T-helper 22 cell (primary cell): ENCODE data around the gene SCN4B.

ENCODE experiments used
- DNase-seq: peaks from one replicate; pipeline ENCODE4 v3.0.0-alpha.2; 2020; ENCODE audit warnings: low read depth

The SCN4B gene

GRCh38 chr11:118152020-118152551 lies 537 bp downstream of the SCN4B start:
- DNase-seq, result no peak

DNA sequence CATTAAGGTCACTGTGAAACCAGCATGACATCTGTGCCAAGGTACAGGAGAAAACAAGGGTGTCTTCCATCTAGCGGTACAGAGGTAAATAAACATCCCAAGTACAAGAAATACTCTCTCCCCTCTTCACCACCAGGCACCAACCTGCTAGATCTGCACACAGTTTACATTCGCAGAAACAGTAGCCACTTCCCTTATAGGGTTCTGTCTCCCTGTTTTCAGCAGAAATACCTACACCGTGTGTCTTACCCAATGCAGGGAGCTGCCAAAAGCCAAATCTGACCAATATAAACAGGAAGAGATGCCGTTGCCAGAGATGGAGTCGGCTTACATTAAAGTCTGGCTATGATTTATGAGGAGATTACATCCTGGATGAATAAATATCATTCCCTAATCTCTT lies 1.2 kb downstream of the SCN4B start:
- no peak for DNase-seq

GRCh38 chr11:118149493-118149892 lies 3.1 kb downstream of the SCN4B start:
- DNase-seq, result no peak

GRCh38 chr11:118148856-118149255 lies 3.8 kb downstream of the SCN4B start:
- DNase-seq, result no peak

GRCh38 chr11:118148240-118148639 lies 4.4 kb downstream of the SCN4B start:
- no peak for DNase-seq

DNA sequence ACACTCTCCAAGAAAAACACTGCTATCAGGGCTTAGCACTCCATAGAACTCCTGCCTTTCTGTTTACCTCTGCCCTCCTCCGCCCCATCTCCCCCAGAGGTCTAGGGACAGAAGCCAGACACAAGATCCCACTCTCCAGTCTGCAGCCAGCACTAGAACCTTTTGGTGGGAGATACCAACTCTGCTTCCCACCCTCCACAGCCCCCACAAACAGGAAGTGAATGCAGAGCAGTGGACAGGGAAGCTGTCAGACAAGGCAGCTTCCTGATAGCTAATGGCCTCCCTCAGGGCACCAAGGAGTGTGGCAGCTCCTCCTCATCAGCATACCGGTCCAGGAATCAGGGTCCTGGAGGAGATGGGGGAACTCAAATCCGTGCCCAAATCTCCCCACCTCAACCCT lies 5.1 kb downstream of the SCN4B start:
- no peak for DNase-seq

- DNase-seq, result no peak
These were observed 6.1 kb downstream of the SCN4B start for GRCh38 chr11:118146554-118146953.

- peak; percentile 83 for DNase-seq
These were observed 7.1 kb downstream of the SCN4B start for GRCh38 chr11:118145285-118146227.

DNA sequence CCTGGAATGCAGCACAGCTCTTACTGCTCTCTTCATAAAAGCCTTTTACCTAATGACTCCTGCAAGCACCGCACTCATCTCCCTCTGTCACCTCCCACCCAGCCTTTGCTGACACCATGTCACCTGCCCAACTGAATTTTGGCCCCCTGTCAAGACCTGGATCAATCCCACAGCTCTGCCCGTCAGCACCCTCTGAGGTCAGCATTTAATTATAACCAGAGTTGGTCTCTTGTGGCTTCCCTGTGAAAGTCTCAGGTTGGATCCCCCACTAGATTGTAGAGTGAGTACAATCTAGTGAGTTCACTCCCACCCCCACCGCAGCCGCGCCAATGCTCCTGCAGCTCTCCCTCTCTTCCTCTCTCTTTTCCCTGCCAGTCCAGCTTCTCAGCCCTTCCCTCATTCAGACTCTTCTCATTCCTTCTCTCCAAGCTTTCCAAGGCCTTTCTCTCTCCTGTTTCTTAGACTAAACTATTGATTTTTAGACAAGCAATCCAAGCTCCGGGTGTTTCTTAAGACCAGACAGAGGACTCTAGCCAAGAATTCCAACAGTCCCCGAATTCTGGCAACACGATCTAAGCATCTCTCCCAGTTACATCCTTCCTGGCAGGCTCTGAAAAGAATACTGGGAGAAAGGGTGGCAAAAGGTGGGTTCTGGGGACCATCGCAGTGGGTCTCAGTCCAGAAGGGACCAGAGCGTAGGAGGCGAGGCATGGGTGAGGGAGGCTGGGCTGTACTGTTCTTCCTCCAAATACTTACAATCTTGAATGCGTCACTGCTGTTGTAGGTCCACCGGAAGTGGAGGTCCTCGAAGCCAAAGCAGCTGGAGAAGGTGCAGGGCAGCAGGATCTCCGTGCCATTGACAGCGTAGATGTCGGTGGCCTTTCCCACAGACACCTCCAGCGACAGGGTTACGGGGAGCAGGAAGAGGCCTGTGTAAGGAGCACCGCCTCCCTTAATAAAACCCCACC lies 8.0 kb downstream of the SCN4B start:
- DNase-seq, result no peak

GRCh38 chr11:118143661-118144185 lies 8.9 kb downstream of the SCN4B start:
- no peak for DNase-seq

DNA sequence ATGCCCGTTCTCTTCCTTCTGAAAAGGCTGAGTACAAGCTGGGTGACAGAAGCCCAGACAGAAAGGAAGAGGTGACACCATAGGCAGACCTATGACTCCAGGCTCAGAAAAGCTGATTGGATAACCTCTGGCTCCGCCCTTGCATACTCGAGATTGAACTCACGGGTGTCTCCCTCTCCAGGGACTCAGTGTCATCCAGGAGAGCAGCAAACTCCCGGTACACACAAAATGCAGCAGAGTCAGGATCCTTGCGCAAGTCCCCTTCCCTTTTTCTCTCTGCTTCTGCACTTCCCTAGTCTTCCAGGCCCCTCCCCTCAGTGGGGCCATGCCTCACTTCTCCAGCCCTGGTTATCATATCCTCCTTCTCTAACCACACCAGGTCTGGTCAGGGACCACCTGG lies 9.8 kb downstream of the SCN4B start:
- DNase-seq, result no peak

DNA sequence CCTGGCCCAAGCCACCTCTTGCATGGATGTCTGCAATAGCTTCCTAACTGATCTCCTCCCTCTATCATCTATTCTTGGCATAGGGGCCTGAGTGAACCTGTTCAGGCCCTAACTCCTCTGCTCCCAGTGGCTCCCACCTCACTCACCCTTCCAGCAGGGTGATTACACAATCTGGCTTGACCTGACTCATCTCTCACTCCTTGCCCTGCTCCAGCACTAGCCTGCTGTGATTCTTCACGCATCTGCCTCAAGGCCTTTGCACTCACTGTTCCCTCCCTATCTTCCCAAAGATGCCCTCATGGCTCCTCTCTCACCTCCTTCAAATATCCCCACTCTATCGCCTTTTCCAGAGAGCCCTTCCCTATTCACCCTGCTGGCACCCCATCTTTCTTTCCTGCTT lies 10.5 kb downstream of the SCN4B start:
- DNase-seq, result no peak

- DNase-seq, result no peak
These were observed 13.0 kb downstream of the SCN4B start for GRCh38 chr11:118139578-118139977.

DNA sequence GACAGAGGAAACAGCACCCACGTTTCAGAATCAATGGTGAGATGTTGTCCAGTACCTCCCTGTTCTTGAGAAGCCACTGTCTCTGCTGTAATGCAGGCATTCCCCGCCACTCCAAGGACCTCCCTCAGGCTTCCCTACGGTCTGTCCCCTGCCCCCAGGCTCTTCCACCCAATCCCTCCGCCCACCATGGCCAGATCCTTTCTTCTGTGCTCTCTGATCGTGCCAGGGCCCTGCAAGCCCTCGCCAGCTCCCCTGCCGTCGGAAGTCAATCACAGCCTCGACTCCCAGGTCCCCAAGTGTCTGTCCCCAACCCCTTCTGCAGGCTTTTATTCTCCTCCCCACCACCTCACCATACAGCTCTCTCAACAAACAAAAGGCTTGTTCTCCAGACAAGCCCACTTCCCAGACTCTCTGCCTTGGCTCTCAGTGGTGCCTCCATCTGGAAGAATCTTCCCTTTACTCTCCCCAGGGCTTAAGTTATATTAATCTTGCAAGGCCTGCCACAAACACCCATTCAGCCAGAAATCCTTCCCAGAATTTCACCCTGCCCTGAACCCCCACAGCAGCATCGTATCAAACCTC lies 13.7 kb downstream of the SCN4B start:
- no peak for DNase-seq

DNA sequence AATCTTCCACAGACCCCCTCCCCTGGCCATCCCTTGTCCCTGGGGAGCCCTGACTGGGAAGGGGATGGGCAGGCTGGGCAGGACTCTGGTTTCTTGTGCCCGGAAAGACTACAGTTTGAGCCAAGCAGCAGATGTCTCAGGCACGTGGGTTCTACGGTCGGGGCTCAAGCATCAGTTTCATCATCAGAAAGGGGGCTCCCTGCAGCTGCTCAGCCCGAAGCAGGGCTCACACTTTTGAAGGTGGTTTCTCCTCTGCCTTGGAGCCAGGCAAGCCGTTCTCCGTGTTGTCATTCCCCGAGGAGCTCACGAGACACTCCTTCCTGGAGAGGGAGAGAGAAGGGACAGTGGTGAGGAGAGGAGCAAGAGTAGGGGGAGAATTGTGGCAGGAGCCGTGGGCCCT lies 15.8 kb downstream of the SCN4B start:
- DNase-seq, result no peak

GRCh38 chr11:118136341-118136740 lies 16.3 kb downstream of the SCN4B start:
- no peak for DNase-seq

- DNase-seq, result no peak
These were observed 16.8 kb downstream of the SCN4B start for GRCh38 chr11:118135796-118136165.

- DNase-seq, result no peak
These were observed 17.4 kb downstream of the SCN4B start for GRCh38 chr11:118135051-118135795.

- no peak for DNase-seq
These were observed 18.8 kb downstream of the SCN4B start for GRCh38 chr11:118133816-118134215.

DNA sequence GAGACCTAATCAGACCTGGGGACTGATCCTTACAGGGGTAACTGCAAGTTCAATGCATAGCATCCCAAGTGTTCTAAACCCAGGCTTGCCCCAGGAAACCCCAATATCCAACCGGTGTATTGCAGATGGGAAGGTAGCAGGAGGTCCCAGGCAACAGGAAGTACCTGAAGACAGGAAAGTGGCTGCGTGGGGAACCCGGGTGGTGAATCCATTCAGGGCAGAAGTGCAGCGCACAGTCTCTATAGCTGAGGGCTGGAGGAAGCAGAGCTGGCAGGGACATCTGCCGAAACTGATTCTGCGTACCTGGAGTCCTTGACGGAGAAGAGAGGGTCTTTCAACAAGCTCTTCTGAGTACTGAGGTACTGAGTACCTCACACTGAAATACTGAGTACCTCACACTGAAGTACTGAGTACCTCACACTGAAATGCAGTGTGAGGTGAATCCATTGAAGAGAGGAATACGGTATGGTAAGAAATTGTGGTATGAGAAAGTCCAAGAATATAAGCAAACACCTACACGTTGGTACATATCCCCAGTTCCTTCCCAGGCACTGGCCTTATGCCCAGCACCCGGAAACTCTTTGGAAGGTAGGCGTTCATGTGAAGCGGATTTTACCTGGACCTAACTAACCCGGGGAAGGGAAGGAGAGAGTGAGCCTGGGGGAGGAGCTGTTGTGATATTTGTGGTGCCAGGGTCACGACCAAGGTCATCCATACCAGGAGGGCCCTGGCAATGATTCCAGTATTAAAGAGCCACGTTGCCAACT lies 20.1 kb downstream of the SCN4B start:
- no peak for DNase-seq
